ENCODE results near the gene COX6A2.

COX6A2 gene

DNA sequence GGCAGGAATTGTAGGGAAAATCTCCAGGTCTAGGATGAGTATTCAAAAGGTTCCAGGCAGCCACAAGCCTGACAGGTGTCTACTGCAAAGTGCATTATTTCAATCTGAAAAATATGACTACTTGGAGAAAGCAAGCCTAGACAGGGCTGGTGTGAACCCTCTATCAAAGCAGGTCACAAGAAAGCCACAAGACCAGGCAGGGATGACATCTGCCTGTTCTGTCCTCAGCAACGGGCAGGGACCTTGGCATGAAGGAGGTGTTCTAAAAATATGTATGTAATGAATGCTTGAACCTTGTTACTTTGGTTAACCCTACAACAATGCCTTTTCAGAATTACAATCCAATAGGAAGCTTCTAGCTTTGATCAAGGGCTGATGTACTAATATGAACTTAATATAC is 1.2 kb upstream of the COX6A2 start:
- Histone ChIP-seq H3F3A (ENCODE audit: insufficient read depth) (no peaks in the 10 kb centered on the region), H3K36me3 (ENCODE audit: low read length) (no peaks in the 10 kb centered on the region), H3K9me3 (ENCODE audit: insufficient read depth, low read length) (no peaks in the 10 kb centered on the region), H4K20me1 (ENCODE audit: low read depth, low read length) (no peaks in the 10 kb centered on the region), H3K4me3 (ENCODE audit: insufficient read depth, low read length, poor library complexity, severe bottlenecking) (no peak overlapping the region), H3K27me3 (ENCODE audit: low read length) (no peaks in the 10 kb centered on the region), H3K27ac (ENCODE audit: low read depth, low read length) (no peak overlapping the region), H2AFZ (ENCODE audit: low read depth, low read length, severe bottlenecking) (no peak overlapping the region), H3K4me2 (ENCODE audit: low read depth, low read length, poor library complexity, severe bottlenecking) (no peak overlapping the region), H3K9me2 (replicated peaks; ENCODE audit: insufficient read depth, low read length) (no peaks in the 10 kb centered on the region), H3K9ac (ENCODE audit: low read length) (no peak overlapping the region), H3K79me2 (ENCODE audit: insufficient read depth, low read length) (no peaks in the 10 kb centered on the region)
- no peak for TF ChIP-seq EZH2phosphoT487 (conservative IDR thresholded peaks at IDR 0.05; ENCODE audit: low read length)
- TF ChIP-seq, protein P1, sequence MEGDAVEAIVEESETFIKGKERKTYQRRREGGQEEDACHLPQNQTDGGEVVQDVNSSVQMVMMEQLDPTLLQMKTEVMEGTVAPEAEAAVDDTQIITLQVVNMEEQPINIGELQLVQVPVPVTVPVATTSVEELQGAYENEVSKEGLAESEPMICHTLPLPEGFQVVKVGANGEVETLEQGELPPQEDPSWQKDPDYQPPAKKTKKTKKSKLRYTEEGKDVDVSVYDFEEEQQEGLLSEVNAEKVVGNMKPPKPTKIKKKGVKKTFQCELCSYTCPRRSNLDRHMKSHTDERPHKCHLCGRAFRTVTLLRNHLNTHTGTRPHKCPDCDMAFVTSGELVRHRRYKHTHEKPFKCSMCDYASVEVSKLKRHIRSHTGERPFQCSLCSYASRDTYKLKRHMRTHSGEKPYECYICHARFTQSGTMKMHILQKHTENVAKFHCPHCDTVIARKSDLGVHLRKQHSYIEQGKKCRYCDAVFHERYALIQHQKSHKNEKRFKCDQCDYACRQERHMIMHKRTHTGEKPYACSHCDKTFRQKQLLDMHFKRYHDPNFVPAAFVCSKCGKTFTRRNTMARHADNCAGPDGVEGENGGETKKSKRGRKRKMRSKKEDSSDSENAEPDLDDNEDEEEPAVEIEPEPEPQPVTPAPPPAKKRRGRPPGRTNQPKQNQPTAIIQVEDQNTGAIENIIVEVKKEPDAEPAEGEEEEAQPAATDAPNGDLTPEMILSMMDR (IDR thresholded peaks at IDR 0.05; ENCODE audit: insufficient read depth, low read length, poor library complexity, severe bottlenecking) = no peak

DNA sequence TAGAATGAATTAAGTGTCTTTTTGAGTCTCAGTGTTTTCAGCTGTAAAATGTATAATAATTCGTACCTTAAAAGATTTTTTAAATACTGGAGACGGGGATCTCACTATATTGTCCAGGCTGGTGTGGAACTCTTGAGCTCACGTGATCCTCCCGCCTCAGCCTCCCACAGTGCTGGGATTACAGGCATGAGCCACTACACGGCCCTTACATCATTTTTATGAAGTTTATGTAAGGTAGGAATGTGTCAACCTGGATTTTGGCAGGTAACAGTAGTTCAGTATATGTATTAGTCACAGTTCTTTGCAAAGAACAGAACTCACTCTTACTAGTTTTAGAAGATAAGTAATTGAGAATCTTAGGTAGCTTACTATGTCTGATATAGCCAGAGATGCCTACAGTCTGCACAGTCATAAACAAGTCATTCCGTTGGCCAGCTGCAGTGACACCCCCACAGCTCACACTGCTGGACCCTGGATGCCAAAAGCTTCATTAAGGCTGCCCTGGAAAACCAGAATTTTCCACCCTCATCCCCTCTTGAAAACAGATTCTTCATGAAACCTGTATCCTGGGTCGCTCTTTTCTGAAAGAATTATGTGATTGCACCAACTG is 583 bp upstream of the COX6A2 start:
- Histone ChIP-seq H3K9me3 (ENCODE audit: insufficient read depth, low read length) (no peaks in the 10 kb centered on the region), H3F3A (ENCODE audit: insufficient read depth) (no peaks in the 10 kb centered on the region), H3K79me2 (ENCODE audit: insufficient read depth, low read length) (no peaks in the 10 kb centered on the region), H3K4me3 (ENCODE audit: insufficient read depth, low read length, poor library complexity, severe bottlenecking) (no peak overlapping the region), H3K4me2 (ENCODE audit: low read depth, low read length, poor library complexity, severe bottlenecking) (no peak overlapping the region), H3K9ac (ENCODE audit: low read length) (no peak overlapping the region), H3K27ac (ENCODE audit: low read depth, low read length) (no peak overlapping the region), H4K20me1 (ENCODE audit: low read depth, low read length) (no peaks in the 10 kb centered on the region), H3K36me3 (ENCODE audit: low read length) (no peaks in the 10 kb centered on the region), H2AFZ (ENCODE audit: low read depth, low read length, severe bottlenecking) (no peak overlapping the region), H3K9me2 (replicated peaks; ENCODE audit: insufficient read depth, low read length) (no peaks in the 10 kb centered on the region), H3K27me3 (ENCODE audit: low read length) (no peaks in the 10 kb centered on the region)
- TF ChIP-seq, protein P1 (IDR thresholded peaks at IDR 0.05; ENCODE audit: insufficient read depth, low read length, poor library complexity, severe bottlenecking) = no peak
- no peak for TF ChIP-seq EZH2phosphoT487 (conservative IDR thresholded peaks at IDR 0.05; ENCODE audit: low read length)

DNA sequence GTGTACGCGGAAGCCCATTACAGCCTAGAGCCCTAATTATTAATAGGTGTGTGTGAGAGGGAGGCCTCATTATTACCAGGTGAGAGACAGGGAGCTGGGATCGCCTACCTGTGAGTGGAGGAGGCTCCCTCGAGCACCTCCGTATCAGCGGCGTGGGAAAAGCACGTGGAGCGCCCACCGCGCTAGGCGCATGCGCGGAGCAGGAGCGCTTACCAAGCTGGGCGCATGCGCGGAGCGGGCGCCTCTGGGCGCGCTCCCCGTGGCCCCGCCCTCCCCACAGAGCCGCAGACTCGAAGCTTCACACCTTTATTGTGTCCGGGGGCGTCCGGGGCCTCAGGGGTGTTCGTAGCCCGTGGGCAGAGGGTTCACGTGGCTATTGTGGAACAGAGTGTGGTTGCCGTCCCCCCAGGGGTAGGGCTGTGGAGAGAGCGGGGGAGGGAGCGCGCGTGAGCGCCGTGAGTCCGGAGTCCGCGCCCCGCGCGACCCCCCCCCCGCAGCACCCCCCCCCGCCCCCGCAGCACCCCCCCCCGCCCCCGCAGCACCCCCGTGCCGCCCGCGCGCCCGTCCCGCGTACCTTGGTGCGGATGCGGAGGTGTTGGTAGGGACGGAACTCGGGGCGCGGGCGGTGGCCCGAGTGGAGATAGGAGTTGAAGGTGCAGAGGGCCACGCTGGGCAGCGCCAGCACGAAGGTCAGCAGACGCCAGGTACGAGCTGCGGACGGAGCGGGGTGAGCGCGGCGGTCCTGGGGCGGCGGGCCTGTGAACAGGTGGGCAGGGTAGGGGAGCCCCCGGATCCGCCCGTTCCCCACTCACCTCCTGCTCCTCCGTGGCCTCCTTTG is 500 bp downstream of the COX6A2 start:
- Histone ChIP-seq H3K9me3 (ENCODE audit: insufficient read depth, low read length) (no peaks in the 10 kb centered on the region), H3K4me2 (ENCODE audit: low read depth, low read length, poor library complexity, severe bottlenecking) (no peak overlapping the region), H4K20me1 (ENCODE audit: low read depth, low read length) (no peaks in the 10 kb centered on the region), H2AFZ (ENCODE audit: low read depth, low read length, severe bottlenecking) (no peak overlapping the region), H3K27me3 (ENCODE audit: low read length) (no peaks in the 10 kb centered on the region), H3K79me2 (ENCODE audit: insufficient read depth, low read length) (no peaks in the 10 kb centered on the region), H3K4me3 (ENCODE audit: insufficient read depth, low read length, poor library complexity, severe bottlenecking) (no peak overlapping the region), H3K9ac (ENCODE audit: low read length) (no peak overlapping the region), H3F3A (ENCODE audit: insufficient read depth) (no peaks in the 10 kb centered on the region), H3K9me2 (replicated peaks; ENCODE audit: insufficient read depth, low read length) (no peaks in the 10 kb centered on the region), H3K36me3 (ENCODE audit: low read length) (no peaks in the 10 kb centered on the region), H3K27ac (ENCODE audit: low read depth, low read length) (no peak overlapping the region)
- no peak for TF ChIP-seq EZH2phosphoT487 (conservative IDR thresholded peaks at IDR 0.05; ENCODE audit: low read length)
- TF ChIP-seq, protein P1 (IDR thresholded peaks at IDR 0.05; ENCODE audit: insufficient read depth, low read length, poor library complexity, severe bottlenecking) = no peak
